ENCODE data around the gene VPS41. TPM values are rescaled to one million over a fixed set of nuclear protein-coding genes. Genes with fewer than 3 reads are reported as not detected.

VPS41 gene
- total RNA-seq, 1 donor from 2014 or later, result 72.1 TPM

DNA sequence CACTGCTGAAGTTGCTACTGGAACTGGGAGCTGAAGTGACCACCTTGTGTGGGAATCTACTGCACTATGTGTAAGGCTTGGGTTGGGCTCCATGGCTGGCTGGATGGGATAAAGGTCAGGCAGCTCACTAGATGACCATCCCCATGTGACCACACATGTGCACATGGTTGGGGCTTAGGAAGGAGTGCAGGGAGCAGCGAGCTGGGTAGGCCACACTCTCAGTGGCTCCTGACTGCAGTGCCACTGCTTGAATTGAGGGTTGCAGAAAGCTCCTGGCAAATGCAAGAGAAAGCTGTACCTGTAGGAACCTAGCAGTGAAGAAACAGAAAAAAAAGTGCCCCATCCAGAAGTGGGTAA lies 230.3 kb downstream of the VPS41 start:
- Mint-ChIP-seq H3K4me3 (no peak overlapping the region), H3K27ac (ENCODE audit: unreplicated experiment) (no peak overlapping the region), H3K27me3 (ENCODE audit: low read depth) (no peaks in the 10 kb centered on the region), H3K36me3 (ENCODE audit: low read depth) (no peaks in the 10 kb centered on the region), H3K4me1 (peaks cover 4% of the 10 kb centered on the region), H3K9me3 (no peaks in the 10 kb centered on the region)
- no peak for TF ChIP-seq CTCF (conservative IDR thresholded peaks at IDR 0.05)
- DNase-seq (ENCODE audit: low read depth, low spot score), result no peak

DNA sequence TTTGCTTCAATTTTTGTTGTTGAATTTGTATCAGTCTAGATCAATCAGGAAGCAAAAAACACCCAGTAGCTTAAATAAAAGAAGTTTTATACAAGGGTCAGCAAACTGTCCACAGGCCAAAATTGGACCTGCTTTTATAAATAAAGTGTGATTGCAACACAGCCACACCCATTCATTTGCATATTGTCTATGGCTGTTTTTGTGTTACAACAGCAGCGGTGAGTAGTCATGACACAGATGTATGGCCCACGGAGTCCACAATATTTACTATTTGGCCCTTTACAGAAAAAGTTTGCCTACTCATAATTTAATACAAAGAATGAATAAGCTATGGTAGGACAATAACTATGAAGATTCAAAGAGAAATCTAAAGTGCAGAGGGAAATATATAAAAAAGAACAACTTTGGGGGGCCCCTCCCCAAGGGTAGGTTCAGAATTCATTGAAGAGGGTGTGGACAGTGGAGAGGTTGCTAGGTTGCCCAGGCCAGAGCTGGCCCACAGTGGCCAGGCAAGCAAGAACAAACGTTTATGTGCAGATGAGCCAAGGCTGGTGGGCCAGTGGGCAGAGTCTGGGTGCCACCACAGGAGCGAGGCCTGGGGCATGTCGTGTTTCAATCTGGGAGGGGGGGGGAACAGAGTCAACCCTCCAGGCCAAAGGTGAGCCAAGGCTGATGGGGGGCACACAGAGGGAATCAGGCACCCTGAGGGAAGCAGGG lies 230.9 kb downstream of the VPS41 start:
- TF ChIP-seq CTCF (conservative IDR thresholded peaks at IDR 0.05), result no peak
- H3K36me3 Mint-ChIP-seq (ENCODE audit: low read depth), result no peaks in the 10 kb centered on the region
- H3K27me3 Mint-ChIP-seq (ENCODE audit: low read depth), result no peaks in the 10 kb centered on the region
- no peak overlapping the region for H3K27ac Mint-ChIP-seq (ENCODE audit: unreplicated experiment)
- no peaks in the 10 kb centered on the region for H3K9me3 Mint-ChIP-seq
- peaks cover 2% of the 10 kb centered on the region for H3K4me1 Mint-ChIP-seq
- DNase-seq (ENCODE audit: low read depth, low spot score), result no peak
- H3K4me3 Mint-ChIP-seq, result no peak overlapping the region

DNA sequence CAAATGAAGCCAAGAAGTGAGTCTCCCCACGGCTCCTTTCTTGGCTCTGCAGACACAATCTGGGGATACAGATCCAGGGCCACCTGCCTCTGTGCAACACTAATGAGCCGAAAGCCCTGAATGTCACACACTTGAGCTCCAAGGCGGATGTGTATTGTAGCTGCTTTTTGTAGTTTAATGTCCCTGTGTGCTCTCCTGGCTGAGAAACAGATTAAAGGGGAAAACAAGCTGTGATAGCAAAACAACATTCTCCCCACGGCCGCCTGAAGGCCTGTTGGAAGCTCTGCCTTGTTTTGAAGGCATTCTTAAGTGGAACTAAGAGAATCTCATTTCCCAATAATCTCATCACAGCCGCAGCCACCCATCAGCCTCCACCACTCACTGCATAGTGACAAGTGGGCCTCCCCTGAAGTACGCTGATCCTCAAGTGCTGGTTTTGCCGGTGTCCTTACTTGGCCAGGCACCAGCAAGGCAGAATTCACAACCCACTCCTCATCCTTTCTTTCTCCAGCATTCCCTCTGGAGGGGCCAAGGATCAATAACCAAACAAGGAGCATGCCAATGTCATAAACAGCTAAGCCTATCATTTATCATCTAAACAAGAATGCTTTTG lies 233.4 kb downstream of the VPS41 start:
- H3K27me3 Mint-ChIP-seq (ENCODE audit: low read depth), result no peaks in the 10 kb centered on the region
- H3K4me3 Mint-ChIP-seq, result no peak overlapping the region
- no peak for DNase-seq (ENCODE audit: low read depth, low spot score)
- no peaks in the 10 kb centered on the region for H3K36me3 Mint-ChIP-seq (ENCODE audit: low read depth)
- TF ChIP-seq CTCF (conservative IDR thresholded peaks at IDR 0.05), result no peak
- no peaks in the 10 kb centered on the region for H3K9me3 Mint-ChIP-seq
- no peak overlapping the region for H3K27ac Mint-ChIP-seq (ENCODE audit: unreplicated experiment)
- H3K4me1 Mint-ChIP-seq, result no peaks in the 10 kb centered on the region

GRCh38 chr7:38674513-38674912 lies 234.5 kb downstream of the VPS41 start:
- Mint-ChIP-seq H3K27ac (ENCODE audit: unreplicated experiment) (no peak overlapping the region), H3K9me3 (no peaks in the 10 kb centered on the region), H3K36me3 (ENCODE audit: low read depth) (no peaks in the 10 kb centered on the region)

DNA sequence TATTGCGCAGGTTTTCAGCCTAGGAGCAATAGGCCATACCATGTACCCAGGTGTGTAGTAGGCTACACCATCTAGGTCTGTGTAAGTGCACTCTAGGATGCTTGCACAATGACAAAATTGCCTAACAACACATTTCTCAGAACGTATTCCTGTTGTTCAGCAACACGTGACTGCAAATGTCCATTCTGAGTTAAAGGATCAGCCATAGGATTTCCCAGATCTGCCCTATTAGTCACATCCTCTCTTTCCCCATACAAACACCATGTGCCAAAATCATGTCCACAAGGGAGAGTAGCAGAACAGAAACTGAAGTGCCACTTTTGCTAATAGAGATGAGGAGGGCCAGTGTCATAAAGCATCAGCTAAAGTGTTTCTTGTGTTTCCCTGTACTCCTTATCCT lies 235.2 kb downstream of the VPS41 start:
- Mint-ChIP-seq H3K27ac (ENCODE audit: unreplicated experiment) (no peak overlapping the region), H3K36me3 (ENCODE audit: low read depth) (no peaks in the 10 kb centered on the region), H3K9me3 (no peaks in the 10 kb centered on the region), H3K27me3 (ENCODE audit: low read depth) (no peaks in the 10 kb centered on the region), H3K4me3 (no peak overlapping the region), H3K4me1 (no peaks in the 10 kb centered on the region)
- TF ChIP-seq CTCF (conservative IDR thresholded peaks at IDR 0.05), result no peak
- DNase-seq (ENCODE audit: low read depth, low spot score), result no peak

More at GRCh38 chr7:38674513-38674912, 234.5 kb downstream of the VPS41 start:
- no peak for TF ChIP-seq CTCF (conservative IDR thresholded peaks at IDR 0.05)
- H3K4me3 Mint-ChIP-seq, result no peak overlapping the region
- DNase-seq (ENCODE audit: low read depth, low spot score), result no peak
- H3K27me3 Mint-ChIP-seq (ENCODE audit: low read depth), result no peaks in the 10 kb centered on the region
- no peaks in the 10 kb centered on the region for H3K4me1 Mint-ChIP-seq

Other genes with a start within 250 kb of the VPS41 start
- gene POU6F2, start 68.7 kb upstream of the VPS41 start, total RNA-seq, result 7.6 and 7.9 TPM in 2 replicates